Stimulated activated CD4-positive, alpha-beta T cell treated with anti-CD3 and anti-CD28 coated beads, Interleukin-1b, Interleukin-23, amount 100 ng/mL, for 24 hours (primary cell): ENCODE results near the gene ASTN2.

Experiments used
- DNase-seq, 4 experiments: peaks; one replicate each; pipeline ENCODE4 v3.0.0-alpha.2; 2020; ENCODE audit warnings: low read depth in 4 of 4, low spot score in 1 of 4

The ASTN2 gene

GRCh38 chr9:117180896-117181445 lies 233.9 kb downstream of the ASTN2 start:
- no peak for DNase-seq

GRCh38 chr9:117178596-117179375 lies 236.1 kb downstream of the ASTN2 start:
- no peak for DNase-seq

GRCh38 chr9:117170567-117170966 lies 244.3 kb downstream of the ASTN2 start:
- DNase-seq, result no peak

GRCh38 chr9:117169089-117169621 lies 245.7 kb downstream of the ASTN2 start:
- DNase-seq, result no peak

GRCh38 chr9:117164512-117164911 lies 250.3 kb downstream of the ASTN2 start:
- no peak for DNase-seq

- DNase-seq, result no peak
These were observed 254.6 kb downstream of the ASTN2 start for GRCh38 chr9:117160254-117160653.

GRCh38 chr9:117156771-117157535 lies 257.9 kb downstream of the ASTN2 start:
- no peak for DNase-seq

- DNase-seq, result no peak
These were observed 258.6 kb downstream of the ASTN2 start for GRCh38 chr9:117156144-117156688.

- DNase-seq, result no peak
These were observed 261.8 kb downstream of the ASTN2 start for GRCh38 chr9:117153021-117153420.

GRCh38 chr9:117151716-117152115 lies 263.1 kb downstream of the ASTN2 start:
- DNase-seq, result no peak

GRCh38 chr9:117149996-117150395 lies 264.9 kb downstream of the ASTN2 start:
- DNase-seq, result no peak

- DNase-seq, result no peak
These were observed 268.9 kb downstream of the ASTN2 start for GRCh38 chr9:117145811-117146490.

GRCh38 chr9:117145081-117145480 lies 269.8 kb downstream of the ASTN2 start:
- DNase-seq, result no peak

- DNase-seq, result no peak
These were observed 276.6 kb downstream of the ASTN2 start for GRCh38 chr9:117138231-117138630.

GRCh38 chr9:117136461-117136860 lies 278.4 kb downstream of the ASTN2 start:
- no peak for DNase-seq

- DNase-seq, result no peak
These were observed 279.3 kb downstream of the ASTN2 start for GRCh38 chr9:117135501-117136098.

GRCh38 chr9:117134826-117135500 lies 279.9 kb downstream of the ASTN2 start:
- no peak for DNase-seq

GRCh38 chr9:117126871-117127270 lies 288.0 kb downstream of the ASTN2 start:
- DNase-seq, result no peak

GRCh38 chr9:117125531-117125930 lies 289.3 kb downstream of the ASTN2 start:
- no peak for DNase-seq

GRCh38 chr9:117123729-117124128 lies 291.1 kb downstream of the ASTN2 start:
- no peak for DNase-seq
